ES-I3 (cell line): ENCODE measurements around the gene EGFL8.
A peak's percentile ranks its signal among the peaks of the same experiment; 100 is the strongest.
"Not testable (repeated sequence)": the region's sequence is repeated elsewhere in the genome, so short reads cannot be mapped to it uniquely, and the experiment has no call there.

ENCODE experiments used
- H3K36me3 ChIP-seq: 2 replicates; pipeline ENCODE4 v1.6.1; 2013; ENCODE audit warnings: mild to moderate bottlenecking, low read length, control low read depth, moderate library complexity; ENCODE audit not compliant: insufficient read depth
- H3K4me1 ChIP-seq: 2 replicates; pipeline ENCODE4 v1.6.1; 2013; ENCODE audit warnings: mild to moderate bottlenecking, control low read depth, low read length; ENCODE audit not compliant: insufficient read depth
- H3K9ac ChIP-seq: 2 replicates; pipeline ENCODE4 v1.6.1; 2013; ENCODE audit warnings: low read depth, mild to moderate bottlenecking, low read length, moderate library complexity
- H3K9me3 ChIP-seq: 2 replicates; pipeline ENCODE4 v1.6.1; 2013; ENCODE audit warnings: mild to moderate bottlenecking, low read length, moderate library complexity; ENCODE audit not compliant: control insufficient read depth, insufficient read depth

EGFL8 gene

GRCh38 chr6:32179766-32180405 lies 15.5 kb downstream of the EGFL8 start:
- Histone ChIP-seq H3K9me3 (no peaks in the 10 kb centered on the region), H3K36me3 (peaks cover 6% of the 10 kb centered on the region; the same call in 1 of the 2 replicates), H3K4me1 (peaks cover under 1% of the 10 kb centered on the region; the same call in 1 of the 2 replicates), H3K9ac (no peak overlapping the region)

- H3K4me1 ChIP-seq = 0 out of 2 replicates have a peak, but pooled peaks cover 3% of the 10 kb centered on the region
- no peaks in the 10 kb centered on the region for H3K9me3 ChIP-seq
- no peak overlapping the region for H3K9ac ChIP-seq
- peaks cover 6% of the 10 kb centered on the region; the same call in 1 of the 2 replicates for H3K36me3 ChIP-seq
Measured at GRCh38 chr6:32181148-32181702, 16.8 kb downstream of the EGFL8 start.

GRCh38 chr6:32181915-32182529 lies 17.6 kb downstream of the EGFL8 start:
- H3K9me3 ChIP-seq = no peaks in the 10 kb centered on the region
- H3K4me1 ChIP-seq = 0 out of 2 replicates have a peak, but pooled peaks cover 3% of the 10 kb centered on the region
- peaks cover 6% of the 10 kb centered on the region; the same call in 1 of the 2 replicates for H3K36me3 ChIP-seq
- H3K9ac ChIP-seq = no peak overlapping the region

GRCh38 chr6:32182555-32182981 lies 18.2 kb downstream of the EGFL8 start:
- no peak overlapping the region for H3K9ac ChIP-seq
- no peaks in the 10 kb centered on the region for H3K9me3 ChIP-seq
- peaks cover 7% of the 10 kb centered on the region; the same call in 1 of the 2 replicates for H3K36me3 ChIP-seq
- 0 out of 2 replicates have a peak, but pooled peaks cover 3% of the 10 kb centered on the region for H3K4me1 ChIP-seq

- H3K9me3 ChIP-seq = no peaks in the 10 kb centered on the region
- H3K4me1 ChIP-seq = 0 out of 2 replicates have a peak, but pooled peaks cover 3% of the 10 kb centered on the region
- H3K9ac ChIP-seq = no peak overlapping the region
- peaks cover 9% of the 10 kb centered on the region; the same call in 1 of the 2 replicates for H3K36me3 ChIP-seq
Measured at GRCh38 chr6:32183030-32183429, 18.6 kb downstream of the EGFL8 start.

- H3K4me1 ChIP-seq = peaks cover 5% of the 10 kb centered on the region; the same call in 1 of the 2 replicates
- no peak overlapping the region for H3K9ac ChIP-seq
- peaks cover 9% of the 10 kb centered on the region; the same call in 1 of the 2 replicates for H3K36me3 ChIP-seq
- no peaks in the 10 kb centered on the region for H3K9me3 ChIP-seq
Measured at GRCh38 chr6:32183483-32184083, 19.2 kb downstream of the EGFL8 start.

GRCh38 chr6:32184084-32184640 lies 19.8 kb downstream of the EGFL8 start, which contains the start of gene AGER:
Gene AGER, minus strand, starts transcription at chr6:32184253. Its CDS starts 31 bp downstream, at chr6:32184222.
- Histone ChIP-seq H3K9me3 (no peaks in the 10 kb centered on the region), H3K4me1 (peaks cover 10% of the 10 kb centered on the region), H3K9ac (no peak within 1 kb of the TSS), H3K36me3 (peaks cover 9% of the 10 kb centered on the region; the same call in 1 of the 2 replicates)

GRCh38 chr6:32185681-32186131 lies 21.3 kb downstream of the EGFL8 start:
- peaks cover 11% of the 10 kb centered on the region for H3K4me1 ChIP-seq
- not testable (repeated sequence) for H3K9ac ChIP-seq, H3K9me3 ChIP-seq, H3K36me3 ChIP-seq

- H3K36me3 ChIP-seq, H3K9ac ChIP-seq, H3K9me3 ChIP-seq: not testable (repeated sequence)
- peaks cover 16% of the 10 kb centered on the region for H3K4me1 ChIP-seq
Measured at GRCh38 chr6:32186151-32186840, 21.9 kb downstream of the EGFL8 start.

- Histone ChIP-seq H3K9ac (no peak overlapping the region), H3K36me3 (0 out of 2 replicates have a peak, but pooled peaks cover 3% of the 10 kb centered on the region), H3K9me3 (no peaks in the 10 kb centered on the region), H3K4me1 (peaks cover 25% of the 10 kb centered on the region)
Measured at GRCh38 chr6:32187009-32187709, 22.8 kb downstream of the EGFL8 start.

GRCh38 chr6:32187725-32188380 lies 23.5 kb downstream of the EGFL8 start:
- H3K36me3 ChIP-seq, H3K9me3 ChIP-seq, H3K9ac ChIP-seq: not testable (repeated sequence)
- H3K4me1 ChIP-seq = peaks cover 26% of the 10 kb centered on the region

GRCh38 chr6:32188381-32189068 lies 24.1 kb downstream of the EGFL8 start:
- Histone ChIP-seq H3K9ac (peak overlapping the region; percentile 77), H3K4me1 (peaks cover 26% of the 10 kb centered on the region), H3K9me3 (no peaks in the 10 kb centered on the region), H3K36me3 (0 out of 2 replicates have a peak, but pooled peaks cover 3% of the 10 kb centered on the region)
